NK-92 treated with Interleukin-12 subunit alpha and Interleukin-12 subunit beta, amount 100 ng/mL, for 24 hours (cell line): ENCODE data around the gene SLC35F4.
A peak's percentile ranks its signal among the peaks of the same experiment; 100 is the strongest.
"Not testable (repeated sequence)": the region's sequence is repeated elsewhere in the genome, so short reads cannot be mapped to it uniquely, and the experiment has no call there.

ENCODE experiments used
- DNase-seq: peaks from one replicate; lab custom pipeline; 2025; lab: John Stamatoyannopoulos, UW

Gene SLC35F4

DNA sequence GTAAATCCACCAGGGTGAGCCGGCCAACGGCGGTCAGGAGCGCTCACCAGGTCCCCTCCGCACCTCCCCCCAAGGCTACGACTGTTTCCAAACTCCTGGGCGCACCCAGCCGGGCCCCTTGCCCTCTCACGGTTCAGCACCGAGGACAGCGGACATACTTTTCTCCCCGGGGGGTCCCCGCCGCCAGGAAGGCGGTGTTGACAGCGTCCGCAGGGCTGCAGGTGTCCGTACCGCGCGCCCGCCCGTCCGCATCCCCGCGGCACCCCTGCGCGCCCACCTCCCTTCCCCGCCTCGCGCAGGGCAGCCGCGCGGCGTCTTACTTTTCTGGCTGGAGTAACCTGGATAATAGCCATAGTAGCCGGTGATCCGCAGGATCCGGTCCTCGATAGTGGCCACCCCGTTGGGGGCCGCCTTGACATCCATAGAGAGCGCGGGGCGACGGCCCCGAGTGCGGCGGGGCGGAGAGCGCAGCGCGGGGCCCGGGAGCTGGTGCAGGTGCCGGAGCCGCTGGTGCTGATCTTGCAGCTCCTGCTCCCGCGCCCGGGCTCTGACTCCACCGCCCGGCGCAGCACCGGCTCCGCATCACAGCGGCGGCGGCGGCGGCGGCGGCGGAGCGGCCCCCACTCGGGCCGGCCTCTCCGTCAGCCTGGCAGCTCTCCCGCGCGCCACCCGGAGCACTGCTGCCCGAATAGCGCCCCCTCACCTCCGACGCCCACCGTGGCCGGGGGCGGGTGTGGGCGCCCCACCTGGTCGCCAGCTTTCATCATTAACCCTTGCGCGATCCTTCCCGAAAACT, at the start of gene SLC35F4:
SLC35F4 (minus strand) TSS at position 690 of the 796 bp plus-strand sequence.
- DNase-seq = no peak

- DNase-seq = no peak
These were observed 43.7 kb upstream of the SLC35F4 start for GRCh38 chr14:57909626-57910025.

GRCh38 chr14:57903954-57904353, 38.1 kb upstream of the SLC35F4 start:
- no peak for DNase-seq

DNA sequence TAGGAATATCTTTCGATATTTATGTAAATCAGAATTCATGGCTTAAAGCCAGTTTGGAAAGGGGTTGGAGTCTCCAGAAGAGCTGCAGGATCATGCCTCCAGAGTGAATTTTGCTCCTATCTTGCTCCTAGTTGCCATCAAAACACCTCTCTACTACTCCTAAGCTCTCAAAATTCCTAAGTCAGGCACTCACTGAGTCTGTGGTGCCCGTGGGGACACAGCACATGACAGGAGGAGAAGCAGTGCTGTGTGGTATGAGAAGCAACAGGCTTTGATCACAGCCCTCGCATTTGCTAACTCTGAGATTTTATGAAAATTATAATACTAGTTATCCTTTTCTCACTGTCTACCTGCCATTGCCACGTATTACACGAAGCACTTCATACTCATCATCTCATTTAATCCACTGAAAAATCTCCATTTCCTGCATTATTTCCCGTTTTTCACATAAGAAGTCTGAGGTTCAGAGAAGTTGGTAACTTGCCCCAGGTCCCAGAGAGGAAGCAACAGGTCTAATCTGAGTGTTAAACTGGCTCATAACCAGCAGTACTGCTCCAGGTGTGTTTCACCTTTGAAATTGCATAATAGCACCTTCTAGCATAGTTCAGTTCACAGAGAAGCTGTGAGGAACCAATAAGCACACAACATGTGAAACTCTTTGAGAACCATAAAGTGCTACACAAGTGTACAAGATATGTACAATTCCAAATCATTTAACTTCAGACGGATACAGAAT, 33.1 kb upstream of the SLC35F4 start:
- DNase-seq = no peak

GRCh38 chr14:57897144-57897748, 31.4 kb upstream of the SLC35F4 start:
- no peak for DNase-seq

DNA sequence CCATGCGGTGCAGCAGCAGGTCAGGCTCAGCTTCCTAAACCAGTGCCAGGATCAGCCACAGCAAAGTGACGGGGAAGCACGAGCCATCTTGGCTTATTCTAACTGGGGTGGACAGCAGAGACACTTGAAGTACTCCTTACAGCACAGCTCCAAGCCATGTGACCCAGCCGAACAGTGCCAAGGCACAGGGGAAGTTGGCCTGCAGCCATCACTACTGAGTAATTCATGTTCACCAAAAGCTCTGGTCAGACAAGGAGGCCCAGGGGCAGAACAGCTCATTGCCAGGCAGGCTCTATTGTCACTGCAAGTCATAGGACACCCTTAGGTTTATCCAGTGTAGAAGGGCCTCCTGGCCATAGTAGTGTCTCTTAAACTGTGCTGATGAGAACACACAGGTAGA, 23.4 kb upstream of the SLC35F4 start:
- DNase-seq = no peak

DNA sequence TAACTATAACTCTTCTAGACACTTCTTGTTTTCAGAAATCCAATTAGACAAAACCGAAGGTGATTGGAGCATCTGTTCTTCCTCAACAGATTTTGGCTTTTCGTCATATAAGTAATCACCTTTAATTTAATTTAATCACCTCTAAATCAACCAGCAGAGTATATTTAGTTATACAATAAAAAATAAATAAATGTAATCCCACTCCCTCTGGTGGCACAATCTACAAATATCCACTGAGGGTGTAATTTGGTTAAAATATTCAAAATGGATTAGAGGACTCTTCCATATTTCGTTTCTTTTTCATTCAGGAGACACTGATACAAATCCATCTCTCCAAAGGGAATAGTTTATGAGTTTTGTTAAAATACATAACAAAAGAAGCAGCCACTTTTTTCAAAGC, 18.3 kb upstream of the SLC35F4 start:
- DNase-seq = no peak

DNA sequence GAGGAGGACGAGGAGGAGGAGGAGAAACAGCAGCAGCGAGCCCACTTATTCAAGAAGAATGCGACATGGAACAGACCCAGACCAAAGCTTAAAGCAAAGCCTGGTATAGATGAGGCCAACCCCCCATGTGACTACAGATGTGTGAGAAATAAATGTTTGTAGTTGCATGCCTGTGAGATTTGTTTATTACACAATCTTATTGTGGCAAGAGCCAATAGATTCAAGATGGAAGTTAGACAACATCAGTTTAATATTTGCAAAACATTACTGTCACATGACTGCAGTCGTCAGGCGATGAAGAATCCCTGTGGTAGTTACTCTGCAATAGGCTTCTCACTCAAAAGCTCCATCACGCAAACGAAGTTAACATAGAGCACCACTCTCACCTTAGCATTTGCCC, 17.2 kb upstream of the SLC35F4 start:
- no peak for DNase-seq

DNA sequence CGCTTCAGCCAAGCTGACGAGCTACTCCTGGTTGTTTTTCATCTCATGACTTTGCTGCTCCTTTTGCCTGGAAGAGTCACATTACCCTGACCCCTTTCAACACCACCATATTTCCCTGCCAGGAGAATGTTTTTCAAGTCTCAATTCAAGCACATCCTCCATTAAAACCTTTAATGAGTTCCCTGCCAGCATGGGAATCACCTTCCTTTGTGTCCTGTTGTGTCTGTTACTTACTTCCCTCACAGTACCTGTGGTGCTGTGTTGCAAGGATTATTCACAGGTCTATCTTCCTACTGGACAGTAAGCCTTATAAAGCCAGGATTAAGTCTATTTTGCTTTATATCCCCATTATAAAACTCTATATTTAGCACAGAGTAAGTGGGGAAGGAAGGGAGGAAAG, 13.6 kb upstream of the SLC35F4 start:
- no peak for DNase-seq

DNA sequence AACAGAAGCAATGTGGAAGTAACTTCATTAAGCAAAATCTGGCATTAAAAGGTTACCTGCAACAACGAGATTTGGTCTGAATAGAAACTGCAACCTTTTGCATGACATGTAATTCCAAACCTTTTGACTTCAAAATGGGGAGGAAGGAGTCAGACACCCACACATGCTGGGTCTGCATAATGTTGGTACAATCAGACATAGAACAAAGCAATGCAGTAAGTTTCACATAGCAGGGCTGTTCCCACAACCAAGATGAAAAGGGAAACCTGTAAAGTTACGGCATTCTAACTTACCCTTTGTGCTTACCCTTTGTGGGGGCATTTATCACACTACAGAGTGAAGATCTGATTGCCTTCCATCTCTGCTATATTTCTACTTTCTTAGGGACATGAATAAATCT, 10.1 kb upstream of the SLC35F4 start:
- DNase-seq = no peak

GRCh38 chr14:57875296-57875695, 9.4 kb upstream of the SLC35F4 start:
- no peak for DNase-seq

- DNase-seq = peak; percentile 21
These were observed 5.7 kb upstream of the SLC35F4 start for GRCh38 chr14:57871459-57872080.

DNA sequence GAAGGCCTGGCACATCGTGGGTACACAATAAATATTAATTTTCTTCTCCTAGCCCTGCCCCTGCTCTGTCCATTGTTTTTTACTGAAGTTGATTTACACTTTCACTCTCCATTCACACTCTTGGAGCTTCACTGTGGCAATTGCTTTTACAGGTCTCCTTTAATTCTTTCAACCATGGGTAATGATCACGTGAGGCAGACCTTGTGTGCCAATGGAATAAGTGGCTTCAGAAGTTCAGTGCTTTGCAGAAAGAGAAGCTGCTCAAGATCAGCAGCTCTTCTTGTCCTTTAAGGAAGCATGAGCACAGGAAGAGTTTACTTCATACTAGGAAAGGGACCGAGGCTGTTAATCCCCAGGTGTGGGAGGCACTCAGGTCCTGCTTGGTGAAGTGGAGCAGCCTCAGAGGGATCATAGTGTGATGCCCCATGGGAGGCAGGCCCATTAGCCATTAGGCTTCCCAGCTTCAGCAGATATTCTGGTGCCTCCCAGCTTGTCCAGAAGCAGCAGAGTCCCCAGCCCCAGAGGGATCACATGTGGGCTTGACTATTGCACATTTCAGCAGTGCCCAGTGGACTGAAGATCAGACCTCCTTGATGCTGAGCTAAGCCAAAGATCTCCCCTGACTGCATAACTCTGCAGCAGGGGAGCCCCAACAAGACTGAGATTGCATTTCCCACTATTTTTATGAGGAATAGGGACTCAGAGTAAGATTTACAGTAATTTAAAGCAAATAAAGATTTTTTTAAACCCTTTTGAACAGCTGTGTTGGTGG, 5.0 kb upstream of the SLC35F4 start:
- DNase-seq = no peak

DNA sequence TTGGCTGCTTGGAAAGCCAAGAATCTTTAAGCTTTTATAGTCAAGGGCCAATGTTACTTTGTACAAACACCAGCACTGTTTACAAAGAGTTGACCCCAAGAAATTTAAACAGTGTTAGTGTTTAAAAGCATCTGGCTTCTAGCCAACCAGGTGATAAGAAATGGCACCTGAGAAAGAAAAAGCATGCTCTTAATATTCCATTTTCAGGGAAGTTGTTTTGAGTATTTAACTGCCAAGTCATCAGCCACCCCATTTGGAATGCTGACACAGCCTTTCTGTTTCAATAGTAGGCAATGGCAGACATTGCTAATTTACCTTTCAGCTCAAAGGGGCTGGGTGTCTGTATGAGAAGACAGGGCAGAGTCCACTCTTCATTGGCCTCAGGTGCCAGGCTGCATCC, 3.7 kb upstream of the SLC35F4 start:
- DNase-seq = no peak

GRCh38 chr14:57866199-57866705, 360 bp upstream of the SLC35F4 start:
- DNase-seq = no peak

- DNase-seq = no peak
These were observed 858 bp downstream of the SLC35F4 start for GRCh38 chr14:57865066-57865402.

- no peak for DNase-seq
These were observed 1.2 kb downstream of the SLC35F4 start for GRCh38 chr14:57864659-57865058.

GRCh38 chr14:57863471-57863870, 2.4 kb downstream of the SLC35F4 start:
- DNase-seq = no peak

DNA sequence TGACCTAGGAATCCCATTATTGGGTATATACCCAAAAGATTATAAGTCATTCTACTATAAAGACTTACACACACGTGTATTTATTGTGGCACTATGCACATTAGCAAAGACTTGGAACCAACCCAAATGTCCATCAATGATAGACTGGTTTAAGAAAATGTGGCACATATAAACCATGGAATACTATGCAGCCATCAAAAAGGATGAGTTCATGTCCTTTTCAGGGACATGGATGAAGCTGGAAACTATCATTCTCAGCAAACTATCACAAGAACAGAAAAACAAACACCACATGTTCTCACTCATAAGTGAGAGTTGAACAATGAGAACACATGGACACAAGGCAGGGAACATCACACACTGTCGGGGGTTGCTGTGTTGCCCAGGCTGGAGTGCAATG, 10.2 kb downstream of the SLC35F4 start:
- not testable (repeated sequence) for DNase-seq

DNA sequence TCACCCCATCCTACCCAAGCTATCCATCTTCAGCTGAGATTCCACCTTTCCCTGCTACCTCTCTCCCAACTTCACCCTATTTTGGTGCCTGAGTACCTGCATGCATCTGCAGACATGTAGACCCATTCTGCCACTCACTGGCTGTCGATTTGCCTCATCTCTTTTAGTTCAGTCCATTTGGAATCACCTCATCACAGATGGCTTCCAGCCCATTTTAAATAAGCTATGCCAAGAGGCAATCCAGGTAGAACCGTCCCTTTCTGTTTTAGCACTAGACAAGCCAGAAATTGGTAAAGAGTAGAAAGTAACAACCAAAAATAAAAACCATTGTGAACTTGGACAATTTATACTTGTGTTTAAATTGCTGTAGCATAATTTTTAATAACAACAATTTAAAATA, 11.3 kb downstream of the SLC35F4 start:
- DNase-seq = no peak

GRCh38 chr14:57851354-57851753, 14.5 kb downstream of the SLC35F4 start:
- DNase-seq = no peak

DNA sequence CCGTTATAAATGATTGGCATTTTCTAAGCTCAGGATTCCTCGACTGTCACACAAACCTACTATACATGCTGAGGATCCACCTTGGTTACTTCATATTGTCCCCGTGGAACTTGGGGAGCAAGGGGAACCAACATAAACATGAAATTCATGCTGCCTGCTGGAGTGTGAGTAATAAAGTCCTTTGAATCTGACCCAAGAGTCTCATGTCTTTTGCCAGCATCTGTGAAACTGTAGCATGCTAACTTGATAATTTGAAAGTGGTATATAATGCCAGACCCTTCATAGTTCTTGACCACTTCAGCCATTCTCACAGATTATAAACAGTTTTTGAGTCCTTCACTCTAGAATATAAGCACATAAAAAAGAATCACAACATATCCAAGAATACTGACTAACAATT, 17.1 kb downstream of the SLC35F4 start:
- DNase-seq = no peak
